OCI-LY1 (cell line): ENCODE results near the gene TRPV6.

Experiments used
- EZH2 ChIP-seq: fragments of 200-600 bp; sonication (generic), shearing (Covaris generic); IDR thresholded peaks from 2 replicates; pipeline ENCODE4 v1.8.0; 2017; ENCODE audit warnings: borderline replicate concordance, mixed run types, mild to moderate bottlenecking, antibody characterized with exemption, low read length, moderate library complexity, mixed read lengths
- TF ChIP-seq, protein P1 (sequence below): fragments of 200-600 bp; sonication (generic), shearing (Covaris generic); IDR thresholded peaks from 2 replicates; pipeline ENCODE4 v1.5.1; 2017; ENCODE audit warnings: mild to moderate bottlenecking, antibody characterized with exemption, low read length, moderate library complexity, mixed read lengths

DNA sequence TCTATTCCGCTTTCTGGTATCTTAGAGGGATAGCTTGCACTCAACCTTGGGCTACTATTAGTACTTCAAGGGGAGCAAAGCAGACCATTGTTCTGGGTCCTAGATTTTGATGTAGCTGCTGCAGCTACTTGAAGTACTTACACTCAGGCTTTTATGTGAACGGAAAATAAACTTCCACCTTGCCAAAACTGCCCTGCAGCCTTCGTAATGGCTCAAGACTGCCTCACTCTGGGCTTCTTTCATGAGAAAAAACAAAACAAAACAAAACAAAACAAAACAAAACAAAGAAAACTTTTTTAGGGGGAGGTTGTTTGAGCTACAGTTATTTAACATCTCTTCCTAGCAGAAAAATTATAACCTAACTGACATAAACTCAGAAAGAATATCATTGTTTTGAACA lies 50.1 kb downstream of the TRPV6 start:
- TF ChIP-seq, protein P1, sequence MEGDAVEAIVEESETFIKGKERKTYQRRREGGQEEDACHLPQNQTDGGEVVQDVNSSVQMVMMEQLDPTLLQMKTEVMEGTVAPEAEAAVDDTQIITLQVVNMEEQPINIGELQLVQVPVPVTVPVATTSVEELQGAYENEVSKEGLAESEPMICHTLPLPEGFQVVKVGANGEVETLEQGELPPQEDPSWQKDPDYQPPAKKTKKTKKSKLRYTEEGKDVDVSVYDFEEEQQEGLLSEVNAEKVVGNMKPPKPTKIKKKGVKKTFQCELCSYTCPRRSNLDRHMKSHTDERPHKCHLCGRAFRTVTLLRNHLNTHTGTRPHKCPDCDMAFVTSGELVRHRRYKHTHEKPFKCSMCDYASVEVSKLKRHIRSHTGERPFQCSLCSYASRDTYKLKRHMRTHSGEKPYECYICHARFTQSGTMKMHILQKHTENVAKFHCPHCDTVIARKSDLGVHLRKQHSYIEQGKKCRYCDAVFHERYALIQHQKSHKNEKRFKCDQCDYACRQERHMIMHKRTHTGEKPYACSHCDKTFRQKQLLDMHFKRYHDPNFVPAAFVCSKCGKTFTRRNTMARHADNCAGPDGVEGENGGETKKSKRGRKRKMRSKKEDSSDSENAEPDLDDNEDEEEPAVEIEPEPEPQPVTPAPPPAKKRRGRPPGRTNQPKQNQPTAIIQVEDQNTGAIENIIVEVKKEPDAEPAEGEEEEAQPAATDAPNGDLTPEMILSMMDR, result peak; percentile 32
- TF ChIP-seq EZH2, result no peak
